ENCODE data around the gene JPH4.

The JPH4 gene

GRCh38 chr14:23621932-23622730, 43.5 kb upstream of the JPH4 start:
- Histone ChIP-seq H2AFZ (ENCODE audit: low read length) (no peak overlapping the region), H3K9ac (ENCODE audit: low read length) (no peak overlapping the region), H3K4me3 (ENCODE audit: low read depth, low read length, poor library complexity, severe bottlenecking) (no peak overlapping the region), H4K20me1 (ENCODE audit: insufficient read depth, low read length) (no peaks in the 10 kb centered on the region), H3K9me2 (ENCODE audit: low read depth, low read length) (no peaks in the 10 kb centered on the region), H3K4me2 (ENCODE audit: low read length) (no peak overlapping the region), H3K4me1 (ENCODE audit: insufficient read depth, low read length, severe bottlenecking) (no peaks in the 10 kb centered on the region), H3K36me3 (ENCODE audit: insufficient read depth, low read length) (no peaks in the 10 kb centered on the region), H3K9me3 (ENCODE audit: low read length) (peaks cover 13% of the 10 kb centered on the region), H3K79me2 (ENCODE audit: insufficient read depth, low read length) (no peaks in the 10 kb centered on the region), H3K27ac (ENCODE audit: low read depth, low read length, poor library complexity, severe bottlenecking) (no peak overlapping the region), H3F3A (ENCODE audit: insufficient read depth, low read length) (no peaks in the 10 kb centered on the region), H3K27me3 (ENCODE audit: insufficient read depth, low read length) (no peaks in the 10 kb centered on the region)
- TF ChIP-seq CTCF (IDR thresholded peaks at IDR 0.05; ENCODE audit: low read length) (no peak), EZH2 (IDR thresholded peaks at IDR 0.05; ENCODE audit: borderline replicate concordance, low read length) (no peak)

- H2AFZ ChIP-seq (ENCODE audit: low read length): no peak overlapping the region
- H3K9ac ChIP-seq (ENCODE audit: low read length): no peak overlapping the region
- no peaks in the 10 kb centered on the region for H4K20me1 ChIP-seq (ENCODE audit: insufficient read depth, low read length)
- H3K9me3 ChIP-seq (ENCODE audit: low read length): peaks cover 13% of the 10 kb centered on the region
- H3K9me2 ChIP-seq (ENCODE audit: low read depth, low read length): no peaks in the 10 kb centered on the region
- H3K4me2 ChIP-seq (ENCODE audit: low read length): no peak overlapping the region
- H3K27ac ChIP-seq (ENCODE audit: low read depth, low read length, poor library complexity, severe bottlenecking): no peak overlapping the region
- H3K36me3 ChIP-seq (ENCODE audit: insufficient read depth, low read length): no peaks in the 10 kb centered on the region
- no peaks in the 10 kb centered on the region for H3K79me2 ChIP-seq (ENCODE audit: insufficient read depth, low read length)
- TF ChIP-seq CTCF (IDR thresholded peaks at IDR 0.05; ENCODE audit: low read length) (no peak), EZH2 (IDR thresholded peaks at IDR 0.05; ENCODE audit: borderline replicate concordance, low read length) (no peak)
- H3K27me3 ChIP-seq (ENCODE audit: insufficient read depth, low read length): no peaks in the 10 kb centered on the region
- no peaks in the 10 kb centered on the region for H3K4me1 ChIP-seq (ENCODE audit: insufficient read depth, low read length, severe bottlenecking)
- H3F3A ChIP-seq (ENCODE audit: insufficient read depth, low read length): no peaks in the 10 kb centered on the region
- no peak overlapping the region for H3K4me3 ChIP-seq (ENCODE audit: low read depth, low read length, poor library complexity, severe bottlenecking)
Measured at GRCh38 chr14:23621204-23621931, 42.8 kb upstream of the JPH4 start.

- Histone ChIP-seq H3K9ac (ENCODE audit: low read length) (no peak overlapping the region), H3K4me3 (ENCODE audit: low read depth, low read length, poor library complexity, severe bottlenecking) (no peak overlapping the region), H3K36me3 (ENCODE audit: insufficient read depth, low read length) (no peaks in the 10 kb centered on the region), H3K4me1 (ENCODE audit: insufficient read depth, low read length, severe bottlenecking) (no peaks in the 10 kb centered on the region), H3F3A (ENCODE audit: insufficient read depth, low read length) (no peaks in the 10 kb centered on the region), H3K27me3 (ENCODE audit: insufficient read depth, low read length) (no peaks in the 10 kb centered on the region), H3K9me3 (ENCODE audit: low read length) (peaks cover 9% of the 10 kb centered on the region), H3K4me2 (ENCODE audit: low read length) (no peak overlapping the region), H2AFZ (ENCODE audit: low read length) (no peak overlapping the region), H3K27ac (ENCODE audit: low read depth, low read length, poor library complexity, severe bottlenecking) (no peak overlapping the region), H4K20me1 (ENCODE audit: insufficient read depth, low read length) (no peaks in the 10 kb centered on the region), H3K79me2 (ENCODE audit: insufficient read depth, low read length) (no peaks in the 10 kb centered on the region), H3K9me2 (ENCODE audit: low read depth, low read length) (no peaks in the 10 kb centered on the region)
- TF ChIP-seq EZH2 (IDR thresholded peaks at IDR 0.05; ENCODE audit: borderline replicate concordance, low read length) (no peak), CTCF (IDR thresholded peaks at IDR 0.05; ENCODE audit: low read length) (no peak)
Measured at GRCh38 chr14:23620177-23620702, 41.6 kb upstream of the JPH4 start.
